PFSK-1 (cell line): ENCODE measurements around the gene SMIM29.

ENCODE experiments used
- FOXP2 ChIP-seq: optimal IDR thresholded peaks from 2 replicates; pipeline ENCODE3; 2011; ENCODE audit warnings: borderline replicate concordance, control low read depth, inconsistent platforms; ENCODE audit not compliant: insufficient read depth; ENCODE audit errors: extremely low read length, extremely low read depth
- POLR2AphosphoS5 ChIP-seq: IDR thresholded peaks from 2 replicates; pipeline ENCODE4 v1.6.1; 2012; ENCODE audit warnings: low read depth, mild to moderate bottlenecking, control low read depth, low read length, moderate library complexity
- SIN3A ChIP-seq: IDR thresholded peaks from 2 replicates; pipeline ENCODE4 v1.6.1; 2012; ENCODE audit warnings: mild to moderate bottlenecking, low read length, moderate library complexity, borderline replicate concordance; ENCODE audit not compliant: insufficient read depth
- TAF1 ChIP-seq: IDR thresholded peaks from 2 replicates; pipeline ENCODE4 v1.6.1; 2012; ENCODE audit warnings: low read length, control low read depth, borderline replicate concordance; ENCODE audit not compliant: insufficient read depth
- TF ChIP-seq, protein P1 (sequence below), 2 experiments: IDR thresholded peaks; 2 replicates each; pipeline versions ENCODE4 v1.6.1 to v1.8.0; 2011 to 2012; ENCODE audit warnings: low read depth in 2 of 2, low read length in 2 of 2, control low read depth in 1 of 2, inconsistent platforms in 1 of 2, mild to moderate bottlenecking in 1 of 2, moderate library complexity in 1 of 2; ENCODE audit not compliant: insufficient read depth in 1 of 2

Gene SMIM29

DNA sequence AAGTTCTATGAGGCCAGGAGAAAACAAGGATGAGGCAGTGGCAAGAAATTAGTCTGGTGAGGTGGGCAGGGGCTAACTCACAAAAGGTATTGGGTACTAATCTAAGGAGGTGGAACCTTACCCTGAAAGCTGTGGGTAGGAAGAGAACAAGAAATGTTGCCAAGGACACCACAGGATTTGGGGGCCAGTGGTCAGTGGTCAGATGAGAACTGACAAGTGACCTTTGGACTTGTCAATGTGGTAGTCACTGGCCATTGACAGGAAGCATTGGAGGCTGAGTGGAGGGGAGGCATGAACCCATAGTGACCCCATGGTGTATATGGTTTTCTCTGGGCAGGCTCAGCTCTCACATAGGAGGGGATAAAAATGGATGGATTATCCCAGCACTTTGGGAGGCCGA is 25.3 kb upstream of the SMIM29 start:
- TF ChIP-seq FOXP2 (no peak), SIN3A (no peak), TAF1 (no peak), POLR2AphosphoS5 (no peak)
- TF ChIP-seq, protein P1, sequence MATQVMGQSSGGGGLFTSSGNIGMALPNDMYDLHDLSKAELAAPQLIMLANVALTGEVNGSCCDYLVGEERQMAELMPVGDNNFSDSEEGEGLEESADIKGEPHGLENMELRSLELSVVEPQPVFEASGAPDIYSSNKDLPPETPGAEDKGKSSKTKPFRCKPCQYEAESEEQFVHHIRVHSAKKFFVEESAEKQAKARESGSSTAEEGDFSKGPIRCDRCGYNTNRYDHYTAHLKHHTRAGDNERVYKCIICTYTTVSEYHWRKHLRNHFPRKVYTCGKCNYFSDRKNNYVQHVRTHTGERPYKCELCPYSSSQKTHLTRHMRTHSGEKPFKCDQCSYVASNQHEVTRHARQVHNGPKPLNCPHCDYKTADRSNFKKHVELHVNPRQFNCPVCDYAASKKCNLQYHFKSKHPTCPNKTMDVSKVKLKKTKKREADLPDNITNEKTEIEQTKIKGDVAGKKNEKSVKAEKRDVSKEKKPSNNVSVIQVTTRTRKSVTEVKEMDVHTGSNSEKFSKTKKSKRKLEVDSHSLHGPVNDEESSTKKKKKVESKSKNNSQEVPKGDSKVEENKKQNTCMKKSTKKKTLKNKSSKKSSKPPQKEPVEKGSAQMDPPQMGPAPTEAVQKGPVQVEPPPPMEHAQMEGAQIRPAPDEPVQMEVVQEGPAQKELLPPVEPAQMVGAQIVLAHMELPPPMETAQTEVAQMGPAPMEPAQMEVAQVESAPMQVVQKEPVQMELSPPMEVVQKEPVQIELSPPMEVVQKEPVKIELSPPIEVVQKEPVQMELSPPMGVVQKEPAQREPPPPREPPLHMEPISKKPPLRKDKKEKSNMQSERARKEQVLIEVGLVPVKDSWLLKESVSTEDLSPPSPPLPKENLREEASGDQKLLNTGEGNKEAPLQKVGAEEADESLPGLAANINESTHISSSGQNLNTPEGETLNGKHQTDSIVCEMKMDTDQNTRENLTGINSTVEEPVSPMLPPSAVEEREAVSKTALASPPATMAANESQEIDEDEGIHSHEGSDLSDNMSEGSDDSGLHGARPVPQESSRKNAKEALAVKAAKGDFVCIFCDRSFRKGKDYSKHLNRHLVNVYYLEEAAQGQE (IDR thresholded peaks at IDR 0.05; ENCODE audit: insufficient read depth in 1 of 2, low read depth in 2 of 2, low read length in 2 of 2), result no peak

DNA sequence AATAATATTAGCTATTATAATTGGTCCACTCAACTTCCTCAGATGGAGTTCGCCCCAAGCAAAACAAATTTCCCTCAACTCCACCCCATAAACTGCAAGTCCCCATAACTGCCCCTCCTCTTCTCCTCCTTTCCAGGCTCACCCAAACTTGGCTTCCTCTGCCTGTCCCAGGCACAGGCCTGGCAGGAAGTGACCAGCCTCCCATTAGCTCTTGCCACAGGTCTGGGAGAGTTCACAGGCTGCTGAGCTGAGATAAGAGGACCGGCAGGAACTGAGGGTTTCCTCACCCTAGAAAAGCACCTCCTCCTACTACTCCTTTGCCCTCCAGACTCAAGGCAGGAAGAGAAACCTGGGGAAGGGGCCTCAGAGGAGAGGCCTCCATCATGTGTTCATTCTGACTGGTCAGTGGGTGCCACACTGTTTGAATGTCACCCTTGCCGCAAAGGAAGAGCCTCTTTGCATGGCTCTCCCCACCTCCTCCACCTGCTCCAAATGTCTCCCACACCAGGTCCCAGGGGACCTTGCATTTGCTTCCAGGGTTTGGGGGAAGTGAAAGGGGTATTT is 24.5 kb upstream of the SMIM29 start:
- TF ChIP-seq POLR2AphosphoS5, result no peak
- no peak for TF ChIP-seq TAF1
- no peak for TF ChIP-seq SIN3A
- TF ChIP-seq, protein P1 (IDR thresholded peaks at IDR 0.05; ENCODE audit: insufficient read depth in 1 of 2, low read depth in 2 of 2, low read length in 2 of 2), result no peak
- no peak for TF ChIP-seq FOXP2

DNA sequence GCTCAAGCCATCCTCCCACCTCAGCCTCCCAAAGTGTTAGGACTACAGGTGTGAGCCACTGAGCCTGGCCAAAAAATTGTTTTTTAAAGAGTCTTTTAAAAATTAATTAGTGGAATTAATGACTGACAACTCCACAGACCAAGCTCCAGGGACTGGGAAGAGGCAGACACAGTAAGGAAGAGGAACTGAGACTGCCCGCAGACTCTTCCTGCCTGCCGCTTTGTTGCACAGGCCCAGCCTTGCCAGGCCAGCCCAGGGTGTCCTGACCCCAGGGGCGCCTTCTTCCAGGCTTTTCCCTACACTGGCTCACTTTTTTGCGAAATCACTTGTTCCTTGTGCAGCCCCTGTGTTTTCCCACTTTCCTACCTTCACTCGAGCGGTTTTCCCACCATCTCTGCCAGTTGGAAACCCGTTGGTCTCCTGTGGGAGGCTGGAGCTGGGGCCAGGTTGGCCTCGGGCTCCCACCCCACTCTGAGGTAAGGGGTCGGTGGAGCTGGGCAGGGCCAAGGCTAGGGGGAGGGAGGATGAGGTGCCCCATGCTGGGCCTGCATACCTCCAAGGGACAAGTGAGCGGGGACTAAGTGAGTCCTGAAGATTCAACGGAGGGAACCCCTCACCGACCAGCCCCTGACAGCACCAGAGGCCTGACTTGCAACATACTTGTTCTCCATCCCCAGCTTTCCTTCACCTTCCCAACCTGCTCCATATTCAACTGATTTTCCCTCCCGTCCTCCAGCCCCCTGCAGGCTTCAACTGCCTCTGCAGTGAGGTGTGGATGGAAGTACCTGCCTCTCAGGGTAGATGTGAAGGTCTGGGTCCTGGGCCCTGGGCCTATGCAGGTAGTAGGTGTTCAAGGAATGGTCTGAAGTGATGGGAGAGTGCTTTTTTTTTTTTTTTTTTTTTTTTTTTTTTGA is 23.5 kb upstream of the SMIM29 start:
- TF ChIP-seq SIN3A (no peak), TAF1 (no peak), POLR2AphosphoS5 (no peak), FOXP2 (no peak)
- TF ChIP-seq, protein P1 (IDR thresholded peaks at IDR 0.05; ENCODE audit: insufficient read depth in 1 of 2, low read depth in 2 of 2, low read length in 2 of 2), result no peak

DNA sequence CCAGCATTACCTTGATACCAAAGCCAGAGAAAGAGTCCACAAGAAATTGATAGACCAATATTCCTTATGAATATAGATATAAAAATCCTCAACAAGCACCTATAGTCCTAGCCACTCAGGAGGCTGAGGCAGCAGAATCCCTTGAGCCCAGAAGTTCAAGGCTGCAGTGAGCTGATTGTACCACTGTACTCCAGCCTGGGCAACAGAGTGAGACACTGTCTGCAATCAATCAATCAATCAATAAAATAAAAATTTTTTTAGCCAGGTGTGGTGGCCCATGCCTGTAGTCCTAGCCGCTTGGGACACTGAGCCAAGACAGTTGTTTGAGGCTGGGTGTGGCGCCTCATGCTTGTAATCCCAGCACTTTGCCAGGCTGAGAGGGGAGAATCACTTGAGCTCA is 18.9 kb upstream of the SMIM29 start:
- TF ChIP-seq FOXP2 (no peak), SIN3A (no peak), TAF1 (no peak), POLR2AphosphoS5 (no peak)
- TF ChIP-seq, protein P1 (IDR thresholded peaks at IDR 0.05; ENCODE audit: insufficient read depth in 1 of 2, low read depth in 2 of 2, low read length in 2 of 2), result no peak
